H1 (cell line): ENCODE results near the gene MLF2. TPM values are rescaled to one million over a fixed set of nuclear protein-coding genes. Genes with fewer than 3 reads are reported as not detected.

ENCODE experiments used
- CTCF ChIA-PET: fragments of 300-600 bp; sonication (Branson Sonifier 250); formaldehyde crosslinking; loops from one replicate; lab custom pipeline; 2021; ENCODE audit not compliant: partially characterized antibody; lab: Charles Lee
- POLR2A ChIA-PET: fragments of 300-600 bp; sonication (Branson Sonifier 250); formaldehyde crosslinking; loops from one replicate; lab custom pipeline; 2021; ENCODE audit warnings: inconsistent platforms; ENCODE audit not compliant: partially characterized antibody; lab: Charles Lee
- DNase-seq, 2 experiments: peaks; one replicate each; pipeline versions ENCODE4 v3.0.0 to v3.0.0-alpha.2; 2010 to 2022; ENCODE audit warnings: low spot score in 2 of 2, low read depth in 1 of 2, mixed read lengths in 1 of 2
- FAIRE-seq: peaks from 2 replicates; lab custom pipeline; 2011; peaks lifted over from hg19 to GRCh38; lab: Jason Lieb, UNC
- H2AFZ ChIP-seq: 2 replicates; pipeline ENCODE4 v1.8.1; 2012; ENCODE audit warnings: low read length, inconsistent platforms
- H2AK5ac ChIP-seq: 2 replicates; pipeline ENCODE4 v1.6.1; 2013; ENCODE audit warnings: low read depth, low read length
- H2BK120ac ChIP-seq: replicated peaks from 2 replicates; pipeline ENCODE3; 2013; ENCODE audit warnings: low read depth, low read length, inconsistent platforms
- H2BK12ac ChIP-seq: 2 replicates; pipeline ENCODE4 v1.6.1; 2013; ENCODE audit warnings: low read depth, low read length
- H2BK15ac ChIP-seq: 2 replicates; pipeline ENCODE4 v1.6.1; 2013; ENCODE audit warnings: low read length
- H2BK20ac ChIP-seq: 2 replicates; pipeline ENCODE4 v1.6.1; 2013; ENCODE audit warnings: low read length
- H2BK5ac ChIP-seq: 2 replicates; pipeline ENCODE4 v1.6.1; 2013; ENCODE audit warnings: low read depth, low read length
- H3K14ac ChIP-seq: 2 replicates; pipeline ENCODE4 v1.6.1; 2013; ENCODE audit warnings: inconsistent platforms; ENCODE audit not compliant: insufficient read length
- H3K18ac ChIP-seq: 2 replicates; pipeline ENCODE4 v1.6.1; 2013; ENCODE audit warnings: low read length; ENCODE audit errors: extremely low read depth
- H3K23ac ChIP-seq: 2 replicates; pipeline ENCODE4 v1.6.1; 2013; ENCODE audit warnings: inconsistent platforms; ENCODE audit not compliant: insufficient read length
- H3K23me2 ChIP-seq: 2 replicates; pipeline ENCODE4 v1.6.1; 2013; ENCODE audit warnings: low read depth, low read length
- H3K27ac ChIP-seq: 2 replicates; pipeline ENCODE4 v1.6.1; 2011; ENCODE audit warnings: low read depth, low read length, inconsistent platforms
- H3K27me3 ChIP-seq, 4 experiments: replicated peaks in 1 of 4; 1 replicate in 1 of 4; 2 replicates in 3 of 4; pipeline versions ENCODE4 v1.6.1 to v1.8.1; 2011 to 2013; ENCODE audit warnings: low read length in 3 of 4, mild to moderate bottlenecking in 3 of 4, inconsistent platforms in 2 of 4, mixed read lengths in 2 of 4, moderate library complexity in 1 of 4; ENCODE audit not compliant: control insufficient read depth in 3 of 4, insufficient read depth in 3 of 4; ENCODE audit errors: extremely low read depth in 1 of 4
- H3K36me3 ChIP-seq, 4 experiments: 2 replicates each; pipeline versions ENCODE4 v1.6.1 to v1.8.1; 2011 to 2013; ENCODE audit warnings: mild to moderate bottlenecking in 4 of 4, low read length in 3 of 4, moderate library complexity in 2 of 4, control low read depth in 1 of 4, inconsistent platforms in 1 of 4; ENCODE audit not compliant: insufficient read depth in 4 of 4, control insufficient read depth in 2 of 4
- H3K4ac ChIP-seq: replicated peaks from 2 replicates; pipeline ENCODE3; 2013; ENCODE audit warnings: low read length, low read depth, mixed read lengths, inconsistent platforms; ENCODE audit not compliant: insufficient read length
- H3K4me1 ChIP-seq, 4 experiments: replicated peaks in 1 of 4; 1 replicate in 1 of 4; 2 replicates in 3 of 4; pipeline versions ENCODE4 v1.6.1 to v1.8.1; 2011 to 2013; ENCODE audit warnings: low read length in 3 of 4, inconsistent platforms in 2 of 4, mixed read lengths in 1 of 4; ENCODE audit not compliant: insufficient read depth in 4 of 4, control insufficient read depth in 3 of 4
- H3K4me2 ChIP-seq, 2 experiments: 2 replicates each; pipeline versions ENCODE4 v1.6.1 to v1.8.1; 2011 to 2013; ENCODE audit warnings: low read depth in 2 of 2, low read length in 2 of 2, control low read depth in 1 of 2, inconsistent platforms in 1 of 2, mild to moderate bottlenecking in 1 of 2; ENCODE audit not compliant: insufficient read depth in 1 of 2
- H3K4me3 ChIP-seq, 4 experiments: fragments of 200-600, 300-600 bp in 1 of 4; sonication (generic), shearing (Covaris generic), sonication (Bioruptor Twin) in 1 of 4; 2 replicates each; pipeline versions ENCODE4 v1.5.1 to v1.8.1; 2011 to 2016; ENCODE audit warnings: low read length in 4 of 4, low read depth in 3 of 4, control low read depth in 2 of 4, inconsistent platforms in 2 of 4, mild to moderate bottlenecking in 2 of 4, mixed read lengths in 1 of 4, moderate library complexity in 1 of 4; ENCODE audit not compliant: insufficient read depth in 2 of 4; ENCODE audit errors: extremely low read depth in 1 of 4
- H3K56ac ChIP-seq: replicated peaks from 2 replicates; pipeline ENCODE3; 2013; ENCODE audit warnings: low read depth, mild to moderate bottlenecking, mixed read lengths, low read length, inconsistent platforms; ENCODE audit not compliant: insufficient read length
- H3K79me1 ChIP-seq: 2 replicates; pipeline ENCODE4 v1.6.1; 2013; ENCODE audit warnings: low read depth, low read length, control low read depth
- H3K79me2 ChIP-seq, 2 experiments: 2 replicates each; pipeline versions ENCODE4 v1.6.1 to v1.8.1; 2012 to 2013; ENCODE audit warnings: low read length in 2 of 2, mild to moderate bottlenecking in 2 of 2, inconsistent platforms in 1 of 2; ENCODE audit not compliant: insufficient read depth in 2 of 2, control insufficient read depth in 1 of 2
- H3K9ac ChIP-seq, 4 experiments: replicated peaks in 1 of 4; 1 replicate in 1 of 4; 2 replicates in 3 of 4; pipeline versions ENCODE4 v1.6.1 to v1.8.1; 2011 to 2013; ENCODE audit warnings: low read depth in 3 of 4, low read length in 3 of 4, control low read depth in 2 of 4, mild to moderate bottlenecking in 2 of 4, moderate library complexity in 2 of 4, inconsistent platforms in 1 of 4; ENCODE audit errors: extremely low read depth in 1 of 4
- H3K9me3 ChIP-seq, 2 experiments: 2 replicates each; pipeline versions ENCODE4 v1.6.1 to v1.8.1; 2012 to 2013; ENCODE audit warnings: mild to moderate bottlenecking in 2 of 2, moderate library complexity in 2 of 2, control low read depth in 1 of 2, inconsistent platforms in 1 of 2, low read depth in 1 of 2, low read length in 1 of 2, mixed read lengths in 1 of 2; ENCODE audit not compliant: insufficient read depth in 2 of 2
- H4K20me1 ChIP-seq, 2 experiments: replicated peaks in 1 of 2; 2 replicates each; pipeline versions ENCODE3 to v1.8.1; 2011 to 2013; ENCODE audit warnings: inconsistent platforms in 2 of 2, low read length in 2 of 2, mild to moderate bottlenecking in 1 of 2; ENCODE audit not compliant: insufficient read depth in 2 of 2, control insufficient read depth in 1 of 2
- H4K5ac ChIP-seq: 2 replicates; pipeline ENCODE4 v1.6.1; 2013; ENCODE audit warnings: low read length, low read depth, mixed read lengths, inconsistent platforms; ENCODE audit not compliant: insufficient read length
- H4K8ac ChIP-seq: 2 replicates; pipeline ENCODE4 v1.8.0; 2013; ENCODE audit warnings: mild to moderate bottlenecking, moderate library complexity, low read length, inconsistent platforms; ENCODE audit not compliant: insufficient read depth; ENCODE audit errors: extremely low read depth
- H4K91ac ChIP-seq: replicated peaks from 2 replicates; pipeline ENCODE3; 2013; ENCODE audit warnings: low read length, mixed read lengths, inconsistent platforms; ENCODE audit not compliant: insufficient read length
- BCL11A ChIP-seq, 2 experiments: IDR thresholded peaks; one replicate each; pipeline ENCODE4 v1.6.1; 2011; ENCODE audit warnings: low read depth in 2 of 2, low read length in 2 of 2, mild to moderate bottlenecking in 2 of 2
- CTCF ChIP-seq, 3 experiments: IDR thresholded peaks; 1 replicate in 2 of 3; 2 replicates in 1 of 3; pipeline versions ENCODE4 v1.5.1 to v1.6.1; 2011; ENCODE audit warnings: low read length in 3 of 3, mild to moderate bottlenecking in 3 of 3, inconsistent platforms in 2 of 3, low read depth in 1 of 3, moderate library complexity in 1 of 3; ENCODE audit not compliant: insufficient read depth in 1 of 3; ENCODE audit errors: control extremely low read depth in 1 of 3
- GABPA ChIP-seq: IDR thresholded peaks from 2 replicates; pipeline ENCODE4 v1.6.1; 2011; ENCODE audit warnings: mild to moderate bottlenecking, low read length, moderate library complexity, borderline replicate concordance; ENCODE audit not compliant: insufficient read depth
- KDM4A ChIP-seq: IDR thresholded peaks from one replicate; pipeline ENCODE4 v1.7.1; 2012; ENCODE audit warnings: low read depth, mild to moderate bottlenecking, moderate library complexity, low read length, inconsistent platforms; ENCODE audit not compliant: severe bottlenecking
- SP1 ChIP-seq: IDR thresholded peaks from 2 replicates; pipeline ENCODE4 v1.6.1; 2011; ENCODE audit warnings: low read depth, low read length
- SP2 ChIP-seq: IDR thresholded peaks from 2 replicates; pipeline ENCODE4 v1.6.1; 2012; ENCODE audit warnings: mild to moderate bottlenecking, low read length, inconsistent platforms
- USF2 ChIP-seq: IDR thresholded peaks from 2 replicates; pipeline ENCODE4 v1.6.1; 2011; ENCODE audit warnings: low read length, improper control_type of control experiment
- WGBS, 2 experiments: shearing (Covaris generic) in 1 of 2; methylation state at CpG; one replicate each; pipeline versions ENCODE4 v1.1.6 to v1.1.7; 2013 to 2015; ENCODE audit warnings: low lambda C conversion rate in 2 of 2, mixed read lengths in 2 of 2, inconsistent platforms in 1 of 2, low coverage in 1 of 2, missing lambda C conversion rate in 1 of 2; ENCODE audit not compliant: insufficient replicate concordance in 2 of 2, insufficient coverage in 1 of 2, insufficient read length in 1 of 2; ENCODE audit errors: extremely low coverage in 1 of 2, missing lambda C conversion rate in 1 of 2; 5-methylcytosine and 5-hydroxymethylcytosine counted together
- polyA plus RNA-seq, 7 experiments: library from polyadenylated mRNA; depleted of rRNA in 3 of 7; stranded (reverse) in 5 of 7; unstranded in 2 of 7; fragments of >200 nt in 5 of 7; fragments of 200-250 nt in 2 of 7; gene quantifications; 1 replicate in 5 of 7; 2 replicates in 1 of 7; 4 replicates in 1 of 7; pipeline versions ENCODE4 v1.2.1 to v1.2.3, GENCODE V29; 2011 to 2013; ENCODE audit warnings: missing spikeins in 2 of 7, mixed read lengths in 2 of 7
- total RNA-seq: library from RNA; stranded (reverse); fragmentation: NEBNext Ultra II Directional; extraction: Animal tissue kit (Norgen Biotek cat#: 25700); gene quantifications from 2 replicates; pipeline ENCODE4 v1.2.1, GENCODE V29; 2021

MLF2 gene
- total and polyA plus RNA-seq, 2 of the 8 experiments (the other 6 are each of a cell fraction or from before 2014, with no cell fraction given), result 229 to 401 TPM

GRCh38 chr12:6752167-6752920, 597 bp downstream of the MLF2 start:
- no peak for DNase-seq
- peak overlapping the region; percentile 76 for H4K5ac ChIP-seq
- peak overlapping the region; percentile 96 for H3K56ac ChIP-seq
- H3K4ac ChIP-seq, result no peak overlapping the region
- peaks cover 0 to 4% (median 3%) of the 10 kb centered on the region in 4 experiments; a peak in 5 of 7 replicates for H3K4me1 ChIP-seq
- H2BK15ac ChIP-seq, result no peak overlapping the region
- peak overlapping the region; percentile 94 for H3K27ac ChIP-seq
- H2BK120ac ChIP-seq, result no peak overlapping the region
- 14% methylated on average over 16 of the region's 24 CpGs; no CpG with 5 or more reads in 1 of the 2 experiments for WGBS, 2 experiments
- H2AFZ ChIP-seq, result no peak overlapping the region
- H2BK12ac ChIP-seq, result no peak overlapping the region; the same call in 1 of the 2 replicates
- H3K23ac ChIP-seq, result no peak overlapping the region
- peak; percentile 50 for FAIRE-seq
- peak overlapping the region; percentile 74 to 99 (median 90) for H3K9ac ChIP-seq
- H3K27me3 ChIP-seq, result no peaks in the 10 kb centered on the region
- H3K14ac ChIP-seq, result no peak overlapping the region
- H3K18ac ChIP-seq, result peak overlapping the region; percentile 78; the same call in 1 of the 2 replicates
- peaks cover 7% of the 10 kb centered on the region; the same call in 1 of the 2 replicates for H3K79me1 ChIP-seq
- peak overlapping the region; percentile 72 to 91 (median 88) for H3K4me3 ChIP-seq
- H3K36me3 ChIP-seq, result peaks cover 27 to 47% (median 43%) of the 10 kb centered on the region in 4 experiments
- peaks cover 0 to 14% of the 10 kb centered on the region in 2 experiments; a peak in 2 of 4 replicates for H3K79me2 ChIP-seq
- peak overlapping the region; percentile 54 for H4K91ac ChIP-seq
- H4K8ac ChIP-seq, result peak overlapping the region; percentile 75
- no peaks in the 10 kb centered on the region; a peak in 1 of 4 replicates for H3K9me3 ChIP-seq
- peak overlapping the region; percentile 97 for H2BK5ac ChIP-seq
- peaks cover 10% of the 10 kb centered on the region for H3K23me2 ChIP-seq
- no peak overlapping the region for H2BK20ac ChIP-seq
- peaks cover 2 to 12% of the 10 kb centered on the region in 2 experiments for H4K20me1 ChIP-seq
- peak overlapping the region; percentile 52 to 78 for H3K4me2 ChIP-seq
- ChIA-PET POLR2A (interaction anchor here (0.6 to 7.0 kb wide), 34 partner anchors 8 to 218 kb away, joined by 3 to 151 read pairs (median 6); partner anchors contain the start of genes CDCA3, COPS7A, GAPDH and GNB3), CTCF (interaction anchor here (0.8 to 16.3 kb wide), 33 partner anchors 7 to 213 kb away, joined by 3 to 427 read pairs (median 6); partner anchors contain the start of genes CD4, CDCA3, COPS7A and GNB3)
- no peak overlapping the region for H2AK5ac ChIP-seq
- TF ChIP-seq BCL11A (IDR thresholded peaks at IDR 0.05; ENCODE audit: low read depth in 2 of 2, low read length in 2 of 2) (no peak), CTCF (IDR thresholded peaks at IDR 0.05; ENCODE audit: control extremely low read depth in 1 of 3, insufficient read depth in 1 of 3, low read depth in 1 of 3, low read length in 3 of 3) (peak in 2 of 3 experiments; percentile 25 to 32; a peak in 3 of 4 replicates), KDM4A (no peak), GABPA (no peak), SP1 (peak; percentile 16; the same call in 1 of the 2 replicates), SP2 (no peak), USF2 (no peak)
